Neural progenitor cell (in vitro differentiated cells): ENCODE results near the gene OARD1. TPM values are rescaled to one million over a fixed set of nuclear protein-coding genes. Genes with fewer than 3 reads are reported as not detected.

Experiments used
- DNase-seq: peaks from one replicate; pipeline ENCODE4 v3.0.0-alpha.2; 2016; ENCODE audit warnings: low spot score
- H2AFZ ChIP-seq: fragments of 200-600 bp; sonication (generic); replicated peaks from 2 replicates; pipeline ENCODE4 v1.6.1; 2016; ENCODE audit warnings: antibody characterized with exemption
- H3F3A ChIP-seq: fragments of 200-600 bp; sonication (generic); 2 replicates; pipeline ENCODE4 v1.6.1; 2016; ENCODE audit warnings: antibody characterized with exemption, low read depth
- H3K27ac ChIP-seq: fragments of 200-600 bp; sonication (generic); 2 replicates; pipeline ENCODE4 v1.5.1; 2016; ENCODE audit warnings: mild to moderate bottlenecking
- H3K27me3 ChIP-seq: fragments of 200-600 bp; sonication (generic); 2 replicates; pipeline ENCODE4 v1.6.1; 2016; ENCODE audit warnings: mild to moderate bottlenecking, moderate library complexity
- H3K36me3 ChIP-seq: fragments of 200-600 bp; sonication (generic); 2 replicates; pipeline ENCODE4 v1.5.1; 2016
- H3K4me1 ChIP-seq: fragments of 200-600 bp; sonication (generic); 2 replicates; pipeline ENCODE4 v1.6.1; 2016; ENCODE audit warnings: mixed run types
- H3K4me2 ChIP-seq: fragments of 200-600 bp; sonication (generic); 2 replicates; pipeline ENCODE4 v1.6.1; 2016
- H3K4me3 ChIP-seq: fragments of 200-600 bp; sonication (generic); 2 replicates; pipeline ENCODE4 v1.5.1; 2016
- H3K79me2 ChIP-seq: fragments of 200-600 bp; sonication (generic); 2 replicates; pipeline ENCODE4 v1.6.1; 2016; ENCODE audit warnings: low read depth
- H3K9ac ChIP-seq: fragments of 200-600 bp; sonication (generic); 2 replicates; pipeline ENCODE4 v1.6.1; 2016
- H3K9me3 ChIP-seq: fragments of 200-600 bp; sonication (generic); 2 replicates; pipeline ENCODE4 v1.5.1; 2016; ENCODE audit warnings: low read depth
- H4K20me1 ChIP-seq: fragments of 200-600 bp; sonication (generic); 2 replicates; pipeline ENCODE4 v1.6.1; 2016; ENCODE audit warnings: low read depth
- H3K27ac Mint-ChIP-seq: 3 replicates; pipeline ENCODE4 v1.8.0; 2021; ENCODE audit warnings: mixed read lengths
- H3K27me3 Mint-ChIP-seq: 2 replicates; pipeline ENCODE4 v1.8.0; 2022; ENCODE audit warnings: low read depth, mild to moderate bottlenecking, inconsistent platforms, moderate library complexity, mixed read lengths; ENCODE audit not compliant: insufficient read depth
- H3K36me3 Mint-ChIP-seq: 3 replicates; pipeline ENCODE4 v1.8.0; 2021; ENCODE audit warnings: mixed read lengths
- H3K4me1 Mint-ChIP-seq: 3 replicates; pipeline ENCODE4 v1.8.0; 2021; ENCODE audit warnings: mixed read lengths
- H3K4me3 Mint-ChIP-seq: 3 replicates; pipeline ENCODE4 v1.8.0; 2021; ENCODE audit warnings: mild to moderate bottlenecking, moderate library complexity, mixed read lengths
- H3K9me3 Mint-ChIP-seq: 3 replicates; pipeline ENCODE4 v1.8.0; 2020; ENCODE audit warnings: mixed read lengths
- EZH2 ChIP-seq: fragments of 200-600 bp; sonication (generic); IDR thresholded peaks from 2 replicates; pipeline ENCODE4 v1.6.1; 2017; ENCODE audit warnings: antibody characterized with exemption, mild to moderate bottlenecking, moderate library complexity
- EZH2phosphoT487 ChIP-seq: fragments of 200-600 bp; sonication (generic); IDR thresholded peaks from 2 replicates; pipeline ENCODE4 v1.6.1; 2017; ENCODE audit warnings: antibody characterized with exemption
- total RNA-seq: library from RNA; depleted of rRNA; stranded (reverse); fragments of >200 nt; gene quantifications from 2 replicates; pipeline ENCODE4 v1.2.3, GENCODE V29; 2015; ENCODE audit warnings: low replicate concordance
- TF ChIP-seq, protein P1 (sequence below): fragments of 200-600 bp; sonication (generic); IDR thresholded peaks from 2 replicates; pipeline ENCODE4 v1.5.1; 2017; ENCODE audit warnings: antibody characterized with exemption, mild to moderate bottlenecking

The OARD1 gene
- total RNA-seq, 1 donor from 2014 or later: 67.9 TPM

DNA sequence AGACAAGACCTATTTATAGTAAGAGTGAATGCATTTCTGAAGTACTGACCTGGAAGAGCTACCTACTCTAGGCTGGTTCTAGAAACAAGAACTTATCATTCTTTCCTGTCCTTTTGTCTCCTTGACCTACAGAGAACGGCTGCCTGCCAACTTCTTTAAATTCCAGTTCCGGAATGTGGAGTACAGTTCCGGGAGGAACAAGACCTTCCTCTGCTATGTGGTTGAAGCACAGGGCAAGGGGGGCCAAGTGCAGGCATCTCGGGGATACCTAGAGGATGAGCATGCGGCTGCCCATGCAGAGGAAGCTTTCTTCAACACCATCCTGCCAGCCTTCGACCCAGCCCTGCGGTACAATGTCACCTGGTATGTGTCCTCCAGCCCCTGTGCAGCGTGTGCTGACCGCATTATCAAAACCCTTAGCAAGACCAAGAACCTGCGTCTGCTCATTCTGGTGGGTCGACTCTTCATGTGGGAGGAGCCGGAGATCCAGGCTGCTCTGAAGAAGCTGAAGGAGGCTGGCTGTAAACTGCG lies 10.9 kb downstream of the OARD1 start:
- Histone ChIP-seq H2AFZ (no peak overlapping the region), H3K9ac (no peak overlapping the region), H3K27ac (no peak overlapping the region), H3K9me3 (no peaks in the 10 kb centered on the region), H3K79me2 (peaks cover 2% of the 10 kb centered on the region), H3K4me3 (no peak overlapping the region), H3K36me3 (peaks cover 4% of the 10 kb centered on the region), H3K4me1 (no peaks in the 10 kb centered on the region), H3F3A (no peaks in the 10 kb centered on the region), H3K27me3 (no peaks in the 10 kb centered on the region), H4K20me1 (no peaks in the 10 kb centered on the region), H3K4me2 (no peak overlapping the region)
- TF ChIP-seq EZH2phosphoT487 (no peak), EZH2 (no peak)
- TF ChIP-seq, protein P1, sequence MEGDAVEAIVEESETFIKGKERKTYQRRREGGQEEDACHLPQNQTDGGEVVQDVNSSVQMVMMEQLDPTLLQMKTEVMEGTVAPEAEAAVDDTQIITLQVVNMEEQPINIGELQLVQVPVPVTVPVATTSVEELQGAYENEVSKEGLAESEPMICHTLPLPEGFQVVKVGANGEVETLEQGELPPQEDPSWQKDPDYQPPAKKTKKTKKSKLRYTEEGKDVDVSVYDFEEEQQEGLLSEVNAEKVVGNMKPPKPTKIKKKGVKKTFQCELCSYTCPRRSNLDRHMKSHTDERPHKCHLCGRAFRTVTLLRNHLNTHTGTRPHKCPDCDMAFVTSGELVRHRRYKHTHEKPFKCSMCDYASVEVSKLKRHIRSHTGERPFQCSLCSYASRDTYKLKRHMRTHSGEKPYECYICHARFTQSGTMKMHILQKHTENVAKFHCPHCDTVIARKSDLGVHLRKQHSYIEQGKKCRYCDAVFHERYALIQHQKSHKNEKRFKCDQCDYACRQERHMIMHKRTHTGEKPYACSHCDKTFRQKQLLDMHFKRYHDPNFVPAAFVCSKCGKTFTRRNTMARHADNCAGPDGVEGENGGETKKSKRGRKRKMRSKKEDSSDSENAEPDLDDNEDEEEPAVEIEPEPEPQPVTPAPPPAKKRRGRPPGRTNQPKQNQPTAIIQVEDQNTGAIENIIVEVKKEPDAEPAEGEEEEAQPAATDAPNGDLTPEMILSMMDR: no peak
- Mint-ChIP-seq H3K27me3 (peaks cover 2% of the 10 kb centered on the region), H3K9me3 (no peaks in the 10 kb centered on the region), H3K4me3 (no peak overlapping the region), H3K4me1 (no peaks in the 10 kb centered on the region), H3K36me3 (peaks cover 23% of the 10 kb centered on the region), H3K27ac (no peak overlapping the region)
- no peak for DNase-seq

- no peaks in the 10 kb centered on the region for H3F3A ChIP-seq
- Mint-ChIP-seq H3K4me3 (no peak overlapping the region), H3K27ac (no peak overlapping the region), H3K9me3 (no peaks in the 10 kb centered on the region), H3K4me1 (no peaks in the 10 kb centered on the region), H3K36me3 (peaks cover 21% of the 10 kb centered on the region), H3K27me3 (peaks cover 2% of the 10 kb centered on the region)
- H3K4me2 ChIP-seq: no peak overlapping the region
- no peaks in the 10 kb centered on the region for H4K20me1 ChIP-seq
- H3K9me3 ChIP-seq: no peaks in the 10 kb centered on the region
- H3K27me3 ChIP-seq: no peaks in the 10 kb centered on the region
- no peaks in the 10 kb centered on the region for H3K79me2 ChIP-seq
- no peaks in the 10 kb centered on the region for H3K36me3 ChIP-seq
- H3K27ac ChIP-seq: no peak overlapping the region
- no peak overlapping the region for H2AFZ ChIP-seq
- H3K4me1 ChIP-seq: no peaks in the 10 kb centered on the region
- H3K9ac ChIP-seq: no peak overlapping the region
- H3K4me3 ChIP-seq: no peak overlapping the region
- DNase-seq: no peak
- no peak for TF ChIP-seq EZH2phosphoT487
- TF ChIP-seq, protein P1: no peak
- no peak for TF ChIP-seq EZH2
Observed at GRCh38 chr6:41059556-41059955, 12.6 kb downstream of the OARD1 start.

DNA sequence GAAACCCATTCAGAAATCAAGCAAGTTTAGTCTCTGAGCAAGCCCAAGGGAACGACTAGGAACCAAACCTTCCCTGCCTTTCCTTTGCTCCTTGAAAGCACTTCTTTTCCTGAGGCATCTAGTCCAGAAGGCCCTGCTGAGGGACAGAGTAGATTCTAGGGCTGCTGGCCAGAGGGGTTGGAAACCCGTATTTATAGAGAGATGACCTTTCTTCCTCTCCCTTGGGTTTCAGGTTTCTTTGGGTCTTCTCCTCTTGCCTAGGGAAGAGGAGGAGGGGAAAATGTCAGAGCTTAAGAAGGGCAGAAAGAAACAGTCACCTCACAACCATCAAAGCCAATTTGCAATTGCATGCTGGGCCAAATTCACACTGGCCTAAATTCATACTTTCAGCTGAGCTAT lies 13.4 kb downstream of the OARD1 start:
- Histone ChIP-seq H3K4me3 (no peak overlapping the region), H3K9me3 (no peaks in the 10 kb centered on the region), H3K27ac (no peak overlapping the region), H3K9ac (no peak overlapping the region), H3K4me2 (no peak overlapping the region), H3K79me2 (no peaks in the 10 kb centered on the region), H3F3A (no peaks in the 10 kb centered on the region), H3K27me3 (no peaks in the 10 kb centered on the region), H2AFZ (no peak overlapping the region), H4K20me1 (no peaks in the 10 kb centered on the region), H3K36me3 (no peaks in the 10 kb centered on the region), H3K4me1 (no peaks in the 10 kb centered on the region)
- H3K36me3 Mint-ChIP-seq: peaks cover 19% of the 10 kb centered on the region
- DNase-seq: no peak
- no peak overlapping the region for H3K27ac Mint-ChIP-seq
- no peak overlapping the region for H3K4me3 Mint-ChIP-seq
- TF ChIP-seq, protein P1: no peak
- TF ChIP-seq EZH2 (no peak), EZH2phosphoT487 (no peak)
- H3K4me1 Mint-ChIP-seq: no peaks in the 10 kb centered on the region
- no peaks in the 10 kb centered on the region for H3K9me3 Mint-ChIP-seq
- H3K27me3 Mint-ChIP-seq: peaks cover 2% of the 10 kb centered on the region
